ENCODE data around the gene DYNC2LI1. TPM values are rescaled to one million over a fixed set of nuclear protein-coding genes. Genes with fewer than 3 reads are reported as not detected.

Gene DYNC2LI1
- total RNA-seq, 1 donor from 2014 or later: 8.9 TPM

GRCh38 chr2:43824951-43825493 lies 51.2 kb downstream of the DYNC2LI1 start:
- H3K4me3 Mint-ChIP-seq: no peak overlapping the region
- ATAC-seq (ENCODE audit: low read depth) (no peak), DNase-seq (no peak)
- ChIA-PET CTCF (no interaction called here), POLR2A (no interaction called here)
- peaks cover 36% of the 10 kb centered on the region for H3K27me3 Mint-ChIP-seq
- TF ChIP-seq, protein P1, sequence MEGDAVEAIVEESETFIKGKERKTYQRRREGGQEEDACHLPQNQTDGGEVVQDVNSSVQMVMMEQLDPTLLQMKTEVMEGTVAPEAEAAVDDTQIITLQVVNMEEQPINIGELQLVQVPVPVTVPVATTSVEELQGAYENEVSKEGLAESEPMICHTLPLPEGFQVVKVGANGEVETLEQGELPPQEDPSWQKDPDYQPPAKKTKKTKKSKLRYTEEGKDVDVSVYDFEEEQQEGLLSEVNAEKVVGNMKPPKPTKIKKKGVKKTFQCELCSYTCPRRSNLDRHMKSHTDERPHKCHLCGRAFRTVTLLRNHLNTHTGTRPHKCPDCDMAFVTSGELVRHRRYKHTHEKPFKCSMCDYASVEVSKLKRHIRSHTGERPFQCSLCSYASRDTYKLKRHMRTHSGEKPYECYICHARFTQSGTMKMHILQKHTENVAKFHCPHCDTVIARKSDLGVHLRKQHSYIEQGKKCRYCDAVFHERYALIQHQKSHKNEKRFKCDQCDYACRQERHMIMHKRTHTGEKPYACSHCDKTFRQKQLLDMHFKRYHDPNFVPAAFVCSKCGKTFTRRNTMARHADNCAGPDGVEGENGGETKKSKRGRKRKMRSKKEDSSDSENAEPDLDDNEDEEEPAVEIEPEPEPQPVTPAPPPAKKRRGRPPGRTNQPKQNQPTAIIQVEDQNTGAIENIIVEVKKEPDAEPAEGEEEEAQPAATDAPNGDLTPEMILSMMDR (IDR thresholded peaks at IDR 0.05): no peak
- H3K9me3 Mint-ChIP-seq: no peaks in the 10 kb centered on the region
- no peak overlapping the region for H3K27ac Mint-ChIP-seq
- H3K36me3 Mint-ChIP-seq (ENCODE audit: low read depth): no peaks in the 10 kb centered on the region
- intact Hi-C loops (cut with micrococcal nuclease): no loop called here
- H3K4me1 Mint-ChIP-seq: no peaks in the 10 kb centered on the region

DNA sequence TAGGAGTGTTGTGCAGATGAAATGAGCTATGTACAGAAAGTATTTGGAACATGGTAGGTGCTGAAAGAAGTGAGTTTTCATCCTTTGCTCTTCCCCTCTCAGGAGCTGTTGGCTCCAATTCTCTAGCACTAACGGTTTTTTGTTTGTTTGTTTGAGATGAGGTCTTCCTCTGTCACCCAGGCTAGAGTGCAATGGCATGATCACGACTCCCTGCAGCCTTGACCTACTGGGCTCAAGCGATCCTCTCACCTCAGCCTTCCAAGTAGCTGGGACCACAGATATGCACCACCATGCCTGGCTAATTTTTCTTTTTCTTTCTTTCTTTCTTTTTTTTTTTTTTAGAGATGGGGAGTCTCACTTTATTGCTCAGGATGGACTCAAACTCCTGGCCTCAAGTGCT lies 52.0 kb downstream of the DYNC2LI1 start:
- H3K4me1 Mint-ChIP-seq: no peaks in the 10 kb centered on the region
- TF ChIP-seq, protein P1 (IDR thresholded peaks at IDR 0.05): no peak
- no peak overlapping the region for H3K4me3 Mint-ChIP-seq
- H3K27me3 Mint-ChIP-seq: peaks cover 41% of the 10 kb centered on the region
- POLR2A ChIA-PET: no interaction called here
- H3K27ac Mint-ChIP-seq: no peak overlapping the region
- intact Hi-C loops (cut with micrococcal nuclease): no loop called here
- ATAC-seq (ENCODE audit: low read depth) (no peak), DNase-seq (no peak)
- H3K36me3 Mint-ChIP-seq (ENCODE audit: low read depth): no peaks in the 10 kb centered on the region
- CTCF ChIA-PET: no interaction called here
- no peaks in the 10 kb centered on the region for H3K9me3 Mint-ChIP-seq

- H3K4me1 Mint-ChIP-seq: no peaks in the 10 kb centered on the region
- no peak for ATAC-seq (ENCODE audit: low read depth)
- CTCF ChIA-PET: no interaction called here
- intact Hi-C loops (cut with micrococcal nuclease): no loop called here
- H3K36me3 Mint-ChIP-seq (ENCODE audit: low read depth): no peaks in the 10 kb centered on the region
- TF ChIP-seq, protein P1 (IDR thresholded peaks at IDR 0.05): no peak
- H3K9me3 Mint-ChIP-seq: no peaks in the 10 kb centered on the region
- POLR2A ChIA-PET: no interaction called here
- H3K27me3 Mint-ChIP-seq: peaks cover 42% of the 10 kb centered on the region
- no peak overlapping the region for H3K4me3 Mint-ChIP-seq
- no peak for DNase-seq
- H3K27ac Mint-ChIP-seq: no peak overlapping the region
Measured at GRCh38 chr2:43826305-43827250, 52.7 kb downstream of the DYNC2LI1 start.

DNA sequence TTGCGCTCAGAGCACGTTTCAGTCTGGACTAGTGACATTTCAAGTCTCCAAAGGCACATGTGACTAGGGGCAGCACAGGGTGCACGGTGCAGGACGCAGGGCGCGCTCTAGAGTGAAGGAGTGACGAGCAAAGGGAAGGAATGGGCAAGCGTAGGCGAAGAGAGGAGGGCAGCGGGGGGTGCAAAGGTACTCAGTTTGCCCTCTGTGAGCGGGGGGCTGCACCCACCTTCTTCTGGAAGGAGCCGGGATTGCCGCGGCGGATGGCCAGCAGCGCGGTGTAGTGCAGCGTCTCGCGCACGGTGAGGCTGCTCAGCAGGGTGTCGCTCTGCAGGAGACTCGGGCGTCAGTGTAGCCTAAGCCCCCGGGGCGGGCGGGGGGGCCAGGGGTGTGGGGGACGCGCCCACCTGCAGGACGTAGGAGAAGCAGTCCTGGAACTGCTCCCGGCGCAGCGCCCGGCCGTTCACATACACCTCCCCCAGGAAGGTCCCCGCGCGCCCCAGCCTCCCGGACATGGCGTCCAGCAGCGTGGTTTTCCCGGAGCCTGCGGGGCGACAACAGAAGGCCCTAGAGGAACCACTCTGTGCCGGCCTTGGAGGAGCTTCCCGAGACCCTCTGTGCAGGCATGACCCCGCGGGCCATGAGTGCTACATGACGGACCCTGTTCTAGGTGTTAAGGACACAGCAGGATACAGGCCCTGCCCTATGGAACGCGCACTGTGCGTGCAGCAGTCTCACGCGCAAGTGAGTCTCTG lies 57.9 kb downstream of the DYNC2LI1 start:
- no peaks in the 10 kb centered on the region for H3K36me3 Mint-ChIP-seq (ENCODE audit: low read depth)
- no peak overlapping the region for H3K4me3 Mint-ChIP-seq
- ATAC-seq (ENCODE audit: low read depth): no peak

More for the DNA sequence above, 57.9 kb downstream of the DYNC2LI1 start:
- TF ChIP-seq, protein P1 (IDR thresholded peaks at IDR 0.05): no peak
- ChIA-PET POLR2A (no interaction called here), CTCF (no interaction called here)
- no peaks in the 10 kb centered on the region for H3K9me3 Mint-ChIP-seq
- H3K4me1 Mint-ChIP-seq: no peaks in the 10 kb centered on the region
- no peak for DNase-seq
- H3K27me3 Mint-ChIP-seq: peaks cover 31% of the 10 kb centered on the region
- no peak overlapping the region for H3K27ac Mint-ChIP-seq
- intact Hi-C loops (cut with micrococcal nuclease): no loop called here
